PFSK-1 (cell line): ENCODE data around the gene ARTN.

ENCODE experiments used
- FOXP2 ChIP-seq: optimal IDR thresholded peaks from 2 replicates; pipeline ENCODE3; 2011; ENCODE audit warnings: borderline replicate concordance, control low read depth, inconsistent platforms; ENCODE audit not compliant: insufficient read depth; ENCODE audit errors: extremely low read length, extremely low read depth
- POLR2AphosphoS5 ChIP-seq: IDR thresholded peaks from 2 replicates; pipeline ENCODE4 v1.6.1; 2012; ENCODE audit warnings: low read depth, mild to moderate bottlenecking, control low read depth, low read length, moderate library complexity
- TAF1 ChIP-seq: IDR thresholded peaks from 2 replicates; pipeline ENCODE4 v1.6.1; 2012; ENCODE audit warnings: low read length, control low read depth, borderline replicate concordance; ENCODE audit not compliant: insufficient read depth
- TF ChIP-seq, protein P1 (sequence below), 2 experiments: IDR thresholded peaks; 2 replicates each; pipeline versions ENCODE4 v1.6.1 to v1.8.0; 2011 to 2012; ENCODE audit warnings: low read depth in 2 of 2, low read length in 2 of 2, control low read depth in 1 of 2, inconsistent platforms in 1 of 2, mild to moderate bottlenecking in 1 of 2, moderate library complexity in 1 of 2; ENCODE audit not compliant: insufficient read depth in 1 of 2

DNA sequence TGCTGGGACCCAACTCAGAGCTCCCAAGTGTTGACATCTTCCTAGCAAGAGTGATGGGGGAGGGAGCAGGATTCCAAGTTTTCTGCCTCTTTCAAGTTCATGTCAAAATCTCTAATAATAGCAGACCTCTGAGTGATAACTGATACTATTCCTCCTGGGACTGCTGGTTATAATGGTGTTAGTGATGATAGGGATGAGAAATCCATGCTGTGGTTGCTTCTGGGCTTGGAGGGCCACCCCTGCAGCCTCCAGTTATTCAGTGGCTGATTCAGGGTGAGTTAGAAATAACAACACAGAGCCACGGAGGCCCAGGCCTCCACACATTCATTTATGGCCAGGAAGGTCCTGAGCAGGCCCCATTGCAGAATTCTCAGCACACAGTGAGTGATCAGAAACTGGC lies 40.6 kb upstream of the ARTN start:
- no peak for TF ChIP-seq POLR2AphosphoS5
- TF ChIP-seq, protein P1, sequence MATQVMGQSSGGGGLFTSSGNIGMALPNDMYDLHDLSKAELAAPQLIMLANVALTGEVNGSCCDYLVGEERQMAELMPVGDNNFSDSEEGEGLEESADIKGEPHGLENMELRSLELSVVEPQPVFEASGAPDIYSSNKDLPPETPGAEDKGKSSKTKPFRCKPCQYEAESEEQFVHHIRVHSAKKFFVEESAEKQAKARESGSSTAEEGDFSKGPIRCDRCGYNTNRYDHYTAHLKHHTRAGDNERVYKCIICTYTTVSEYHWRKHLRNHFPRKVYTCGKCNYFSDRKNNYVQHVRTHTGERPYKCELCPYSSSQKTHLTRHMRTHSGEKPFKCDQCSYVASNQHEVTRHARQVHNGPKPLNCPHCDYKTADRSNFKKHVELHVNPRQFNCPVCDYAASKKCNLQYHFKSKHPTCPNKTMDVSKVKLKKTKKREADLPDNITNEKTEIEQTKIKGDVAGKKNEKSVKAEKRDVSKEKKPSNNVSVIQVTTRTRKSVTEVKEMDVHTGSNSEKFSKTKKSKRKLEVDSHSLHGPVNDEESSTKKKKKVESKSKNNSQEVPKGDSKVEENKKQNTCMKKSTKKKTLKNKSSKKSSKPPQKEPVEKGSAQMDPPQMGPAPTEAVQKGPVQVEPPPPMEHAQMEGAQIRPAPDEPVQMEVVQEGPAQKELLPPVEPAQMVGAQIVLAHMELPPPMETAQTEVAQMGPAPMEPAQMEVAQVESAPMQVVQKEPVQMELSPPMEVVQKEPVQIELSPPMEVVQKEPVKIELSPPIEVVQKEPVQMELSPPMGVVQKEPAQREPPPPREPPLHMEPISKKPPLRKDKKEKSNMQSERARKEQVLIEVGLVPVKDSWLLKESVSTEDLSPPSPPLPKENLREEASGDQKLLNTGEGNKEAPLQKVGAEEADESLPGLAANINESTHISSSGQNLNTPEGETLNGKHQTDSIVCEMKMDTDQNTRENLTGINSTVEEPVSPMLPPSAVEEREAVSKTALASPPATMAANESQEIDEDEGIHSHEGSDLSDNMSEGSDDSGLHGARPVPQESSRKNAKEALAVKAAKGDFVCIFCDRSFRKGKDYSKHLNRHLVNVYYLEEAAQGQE (IDR thresholded peaks at IDR 0.05; ENCODE audit: insufficient read depth in 1 of 2, low read depth in 2 of 2, low read length in 2 of 2) = no peak
- no peak for TF ChIP-seq TAF1
- no peak for TF ChIP-seq FOXP2
